Measurements from ENCODE around the gene RNF168.
A peak's percentile ranks its signal among the peaks of the same experiment; 100 is the strongest.
"Not testable (repeated sequence)": the region's sequence is repeated elsewhere in the genome, so short reads cannot be mapped to it uniquely, and the experiment has no call there.

Gene RNF168

DNA sequence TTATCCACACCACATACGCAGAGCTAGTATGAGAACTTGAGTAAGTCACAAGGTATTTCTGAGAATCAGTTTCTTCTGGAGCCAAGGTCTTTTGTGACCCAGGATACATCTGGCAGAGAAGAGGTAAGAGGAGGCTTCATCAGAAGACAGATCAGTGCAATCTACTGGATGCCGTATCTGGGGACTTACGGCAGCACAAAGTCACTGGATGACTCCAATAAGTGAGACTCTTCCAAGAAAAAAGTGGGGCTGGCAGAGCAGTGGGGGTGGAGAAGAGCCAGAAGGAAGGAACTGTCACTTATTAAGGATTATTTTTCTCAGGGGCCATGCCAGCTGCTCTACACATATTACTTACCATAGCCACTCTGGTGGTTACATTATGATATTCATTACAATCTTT lies 39.8 kb downstream of the RNF168 start:
- no peak for DNase-seq (ENCODE audit: low read depth)

DNA sequence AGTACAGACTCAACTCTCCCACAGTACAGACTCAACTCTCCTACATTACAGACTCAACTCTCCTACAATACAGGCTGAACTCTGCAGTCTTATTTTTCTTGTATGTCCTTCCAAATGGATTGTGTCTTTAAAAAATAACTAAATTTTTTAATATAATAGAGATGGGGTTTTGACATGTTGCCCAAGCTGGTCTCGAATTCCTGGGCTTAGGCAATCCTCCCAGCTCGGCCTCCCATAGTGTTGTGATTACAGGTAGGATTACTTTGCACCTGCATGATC lies 40.2 kb downstream of the RNF168 start:
- DNase-seq (ENCODE audit: low read depth) = no peak

DNA sequence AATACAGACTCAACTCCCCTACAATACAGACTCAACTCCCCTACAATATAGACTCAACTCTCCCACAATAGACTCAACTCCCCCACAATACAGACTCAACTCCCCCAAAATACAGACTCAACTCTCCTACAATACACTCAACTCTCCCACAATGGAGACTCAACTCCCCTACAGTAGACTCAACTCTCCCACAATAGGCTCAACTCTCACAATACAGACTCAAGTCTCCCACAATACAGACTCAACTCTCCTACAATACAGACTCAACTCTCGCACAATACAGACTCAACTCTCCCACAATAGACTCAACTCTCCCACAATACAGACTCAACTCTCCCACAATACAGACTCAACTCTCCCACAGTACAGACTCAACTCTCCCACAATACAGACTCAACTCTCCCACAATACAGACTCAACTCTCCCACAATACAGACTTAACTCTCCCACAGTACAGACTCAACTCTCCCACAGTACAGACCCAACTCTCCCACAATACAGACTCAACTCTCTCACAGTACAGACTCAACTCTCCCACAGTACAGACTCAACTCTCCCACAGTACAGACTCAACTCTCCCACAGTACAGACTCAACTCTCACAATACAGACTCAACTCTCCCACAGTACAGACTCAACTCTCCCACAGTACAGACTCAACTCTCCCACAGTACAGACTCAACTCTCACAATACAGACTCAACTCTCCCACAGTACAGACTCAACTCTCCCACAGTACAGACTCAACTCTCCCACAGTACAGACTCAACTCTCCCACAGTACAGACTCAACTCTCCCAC lies 40.7 kb downstream of the RNF168 start:
- DNase-seq (ENCODE audit: low read depth) = not testable (repeated sequence)

DNA sequence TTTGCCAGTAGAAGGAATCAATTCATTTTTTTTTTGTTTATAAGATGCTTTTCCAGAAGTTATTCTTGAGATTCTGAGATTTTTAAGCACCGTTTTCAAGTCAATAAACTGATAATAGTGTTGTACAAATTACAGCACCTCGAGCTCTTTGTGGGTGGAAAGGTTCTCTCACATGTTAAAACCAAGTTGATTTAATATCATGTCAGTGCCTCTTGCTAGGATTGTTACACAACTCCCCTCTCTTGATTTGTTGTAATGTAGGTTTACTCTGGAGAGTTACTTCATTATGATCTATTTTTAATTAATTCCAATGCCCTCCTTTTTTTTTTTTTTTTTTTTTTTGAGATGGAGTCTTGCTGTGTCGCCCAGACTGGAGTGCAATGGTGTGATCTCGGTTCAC lies 45.5 kb downstream of the RNF168 start:
- no peak for DNase-seq (ENCODE audit: low read depth)

DNA sequence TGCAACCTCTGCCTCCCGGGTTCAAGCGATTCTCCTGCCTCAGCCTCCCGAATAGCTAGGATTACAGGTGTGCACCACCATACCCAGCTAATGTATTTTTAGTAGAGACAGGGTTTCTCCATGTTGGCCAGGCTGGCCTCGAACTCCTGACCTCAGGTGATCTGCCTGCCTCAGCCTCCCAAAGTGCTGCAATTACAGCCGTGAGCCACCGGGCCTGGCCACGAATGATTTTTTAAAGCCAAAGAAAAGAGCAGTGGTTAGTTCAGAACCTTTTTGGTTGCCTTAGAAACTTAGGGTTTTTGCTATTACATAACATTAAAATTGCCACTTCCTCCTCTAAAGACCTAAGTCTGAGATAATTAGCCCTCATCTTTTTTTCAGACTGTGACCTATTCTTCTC lies 46.1 kb downstream of the RNF168 start:
- DNase-seq (ENCODE audit: low read depth) = not testable (repeated sequence)

DNA sequence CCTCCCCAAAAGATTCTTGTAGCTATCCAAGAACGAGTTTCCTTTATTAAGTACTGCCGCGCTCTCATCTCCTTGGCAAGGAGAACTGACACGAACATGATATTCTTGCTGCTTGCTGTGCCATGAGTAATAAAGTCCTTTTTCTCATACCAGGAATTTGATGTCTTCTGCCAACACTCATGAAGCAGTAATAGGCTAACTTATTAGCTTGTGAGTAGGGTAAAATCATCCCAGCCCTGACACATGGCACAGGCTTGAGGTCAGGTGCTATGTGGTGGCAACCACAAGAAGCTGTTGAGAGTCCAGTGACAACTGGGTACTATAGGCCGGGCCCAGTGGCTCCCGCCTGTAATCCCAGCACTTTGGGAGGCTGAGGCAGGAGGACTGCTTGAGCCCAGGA lies 48.6 kb downstream of the RNF168 start:
- no peak for DNase-seq (ENCODE audit: low read depth)

DNA sequence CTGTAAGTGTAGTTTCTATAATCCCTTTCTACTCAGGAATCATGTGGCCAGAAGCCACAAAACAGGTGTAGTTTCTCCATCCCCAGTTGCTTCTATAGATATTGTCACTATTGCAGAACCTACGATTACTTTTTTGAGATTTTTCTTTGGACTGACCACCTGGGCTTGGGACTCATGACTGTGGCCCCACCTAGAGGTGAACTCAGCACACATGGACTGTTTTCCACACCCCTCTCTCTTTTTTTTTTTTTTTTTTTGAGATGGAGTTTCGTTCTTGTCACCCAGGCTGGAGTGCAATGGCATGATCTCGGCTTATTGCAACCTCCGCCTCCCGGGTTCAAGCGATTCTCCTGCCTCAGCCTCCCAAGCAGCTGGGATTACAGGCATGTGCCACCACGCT lies 58.2 kb downstream of the RNF168 start:
- not testable (repeated sequence) for DNase-seq (ENCODE audit: low read depth)

DNA sequence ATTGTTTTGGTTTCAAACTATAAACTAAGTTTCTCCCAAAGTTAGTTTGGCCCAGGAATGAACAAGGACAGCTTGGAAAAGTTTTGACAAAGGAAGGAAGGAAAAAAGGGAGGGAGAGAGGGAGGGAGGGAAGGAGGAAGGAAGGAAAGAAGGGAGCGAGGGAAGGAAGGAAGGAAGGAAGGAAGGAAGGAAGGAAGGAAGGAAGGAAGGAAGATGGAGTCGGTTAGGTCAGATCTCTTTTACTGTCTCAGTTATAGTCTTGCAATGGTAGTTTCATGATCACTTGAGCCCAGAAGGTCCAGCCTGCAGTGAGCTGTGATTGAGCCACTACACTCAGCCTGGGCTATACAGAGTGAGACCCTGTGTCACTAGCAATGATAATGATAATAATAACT lies 59.1 kb downstream of the RNF168 start:
- DNase-seq (ENCODE audit: low read depth) = no peak

DNA sequence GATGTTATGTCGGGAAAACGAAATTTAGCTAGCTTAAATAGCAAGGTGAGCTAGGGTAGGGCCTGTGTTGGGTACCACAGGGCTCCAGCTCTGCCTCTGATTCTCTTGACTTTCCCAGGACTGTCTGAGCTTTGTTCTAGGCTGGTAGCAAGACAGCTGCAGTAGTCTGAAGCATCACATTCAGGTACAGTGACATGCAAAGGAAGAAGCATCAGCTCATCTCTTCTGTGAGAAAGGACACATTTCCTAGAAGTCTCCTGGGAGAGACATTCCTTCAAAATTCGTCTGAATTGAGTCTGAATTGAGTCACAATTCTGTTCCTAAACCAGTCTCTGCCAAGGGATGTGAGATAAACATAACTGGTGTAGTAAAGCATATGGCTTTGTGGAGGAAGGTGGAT lies 62.9 kb downstream of the RNF168 start:
- no peak for DNase-seq (ENCODE audit: low read depth)

DNA sequence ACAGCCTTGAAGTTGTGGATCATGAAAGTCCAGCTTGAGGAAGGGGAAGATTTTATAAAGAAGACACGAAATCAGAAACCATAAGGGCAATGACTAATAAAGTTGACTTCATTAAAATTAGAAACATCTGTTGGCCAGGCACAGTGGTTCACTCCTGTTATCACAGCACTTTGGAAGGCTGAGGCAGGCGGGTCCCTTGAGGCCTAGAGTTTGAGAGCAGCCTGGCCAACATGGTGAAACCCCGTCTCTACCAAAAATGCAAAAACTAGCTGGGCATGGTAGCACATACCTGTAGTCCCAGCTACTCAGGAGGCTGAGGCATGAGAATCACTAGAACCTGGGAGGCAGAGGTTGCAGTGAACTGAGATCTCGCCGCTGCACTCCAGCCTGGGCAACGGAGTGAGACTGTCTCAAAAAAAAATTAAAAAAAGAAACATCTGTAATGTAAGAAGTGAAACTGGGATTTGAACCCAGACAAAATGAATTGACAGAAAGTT lies 63.5 kb downstream of the RNF168 start:
- DNase-seq (ENCODE audit: low read depth) = no peak

DNA sequence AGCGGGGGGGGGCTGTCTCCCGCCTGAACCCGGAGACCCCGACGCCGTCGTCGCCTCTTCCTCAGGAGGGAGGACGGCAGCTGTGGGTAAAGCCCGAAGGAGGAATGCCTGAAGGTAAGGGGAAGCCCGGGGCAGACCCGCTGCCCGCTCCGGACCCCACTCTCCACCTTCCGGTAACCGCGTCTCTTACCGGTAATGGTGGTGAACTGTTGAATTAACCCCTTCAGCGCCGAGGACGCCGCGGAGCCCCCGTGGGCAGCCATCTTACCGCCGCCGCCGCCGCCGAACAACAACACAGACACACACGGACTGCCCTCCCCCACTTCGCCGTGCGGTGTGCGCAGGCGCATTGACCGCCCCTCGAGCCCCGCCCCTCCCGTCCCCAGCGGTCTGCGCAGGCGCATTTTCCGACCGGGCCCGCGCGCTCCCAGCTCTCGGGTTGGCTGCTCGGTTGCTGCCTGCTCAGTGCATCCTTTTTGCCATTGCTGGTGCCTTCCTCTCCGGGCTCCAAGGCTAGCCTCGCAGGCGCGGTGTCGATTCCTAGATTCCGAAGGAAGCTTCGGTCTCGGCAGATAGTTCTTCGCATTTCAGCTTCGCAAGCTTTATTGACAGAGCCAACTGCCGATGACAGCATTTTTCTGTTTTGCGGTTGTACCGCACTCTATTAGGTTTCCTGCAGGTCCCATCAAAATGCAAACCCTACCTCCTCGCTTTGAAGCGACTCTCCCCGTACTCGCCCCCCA lies 71.3 kb downstream of the RNF168 start, which contains the start of gene UBXN7:
Gene UBXN7 (minus strand): TSS at position 291 of the 743 bp plus-strand sequence. CDS start 28 bp downstream, at position 263.
- peak; percentile 99 for DNase-seq (ENCODE audit: low read depth)

DNA sequence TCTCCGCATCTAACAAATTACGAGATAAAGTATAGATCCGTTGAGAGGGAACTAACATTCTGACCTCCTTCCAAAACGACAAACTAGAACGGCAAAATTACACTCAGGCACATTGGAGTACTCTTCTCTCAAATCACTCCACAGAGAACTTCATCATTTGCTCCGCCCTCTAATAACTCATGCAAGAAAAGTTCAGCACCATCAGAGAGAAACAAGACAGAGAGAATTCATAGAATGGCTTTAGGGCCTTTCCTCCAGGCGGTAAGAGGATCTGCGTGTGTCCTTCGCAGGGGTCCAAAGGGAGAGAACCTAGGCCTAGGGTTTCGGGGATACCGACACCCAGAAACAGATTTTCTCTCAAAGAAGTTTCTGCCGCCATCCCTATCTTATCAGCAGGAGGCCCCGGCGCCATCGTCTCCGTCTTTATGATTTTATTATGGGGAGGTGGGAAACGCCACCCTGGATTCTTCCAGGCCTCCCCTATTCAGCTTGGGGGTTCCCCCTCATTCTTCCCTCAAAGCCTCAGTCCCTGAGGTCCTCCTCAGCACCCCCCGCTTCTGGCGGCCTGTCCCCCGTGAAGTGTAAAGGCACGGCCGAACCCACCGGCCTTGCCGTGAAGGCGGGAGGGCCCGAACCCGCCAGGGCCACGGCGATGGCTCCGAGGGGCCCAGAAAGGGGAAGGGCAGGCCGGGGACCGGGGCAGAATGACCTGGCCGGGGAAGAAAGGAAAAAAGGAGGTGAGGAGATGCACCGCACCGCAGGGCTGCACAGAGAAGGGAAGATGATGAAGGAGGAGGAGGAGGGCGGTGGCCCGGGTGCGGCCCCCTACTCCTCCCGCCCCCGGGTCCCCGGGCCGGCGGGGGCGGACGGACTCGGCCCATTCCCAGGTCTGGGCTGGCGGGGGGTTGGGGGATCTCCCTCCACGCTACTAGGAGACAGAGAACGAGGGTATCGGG lies 72.1 kb downstream of the RNF168 start:
- peak; percentile 4 for DNase-seq (ENCODE audit: low read depth)

DNA sequence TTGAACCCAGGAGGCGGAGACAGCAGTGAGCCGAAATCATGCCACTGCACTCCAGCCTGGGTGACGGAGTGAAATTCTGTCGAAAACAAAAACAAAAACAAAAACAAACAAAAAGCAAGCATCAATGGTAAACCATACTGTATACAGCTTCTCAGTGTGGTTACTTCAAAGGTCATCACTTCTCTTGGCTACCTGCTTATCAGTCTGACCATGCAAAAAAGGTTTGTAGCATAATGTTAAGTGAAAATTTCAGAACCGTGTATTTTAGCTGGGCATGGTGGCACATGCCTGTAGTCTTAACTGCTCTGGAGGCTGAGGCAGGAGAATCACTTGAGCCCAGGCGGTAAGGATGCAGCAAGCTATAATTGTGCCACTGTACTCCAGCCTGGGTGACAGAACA lies 75.5 kb downstream of the RNF168 start:
- DNase-seq (ENCODE audit: low read depth) = no peak

DNA sequence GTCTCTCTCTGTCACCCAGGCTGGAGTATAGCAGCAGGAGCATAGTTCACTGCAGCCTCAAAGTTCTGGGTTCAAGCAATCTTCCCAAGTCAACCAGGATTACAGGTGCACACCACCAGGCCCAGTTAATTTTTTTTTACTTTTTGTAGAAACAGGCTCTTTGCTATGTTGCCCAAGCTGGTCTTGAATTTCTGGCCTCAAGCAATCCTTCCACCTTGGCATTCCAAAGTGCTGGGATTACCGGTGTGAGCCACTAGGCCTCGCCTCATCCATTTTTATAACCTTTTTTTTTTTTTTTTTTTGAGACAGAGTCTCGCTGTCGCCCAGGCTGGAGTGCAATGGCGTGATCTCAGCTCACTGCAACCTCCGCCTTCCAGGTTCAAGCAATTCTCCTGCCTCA lies 79.1 kb downstream of the RNF168 start:
- not testable (repeated sequence) for DNase-seq (ENCODE audit: low read depth)

DNA sequence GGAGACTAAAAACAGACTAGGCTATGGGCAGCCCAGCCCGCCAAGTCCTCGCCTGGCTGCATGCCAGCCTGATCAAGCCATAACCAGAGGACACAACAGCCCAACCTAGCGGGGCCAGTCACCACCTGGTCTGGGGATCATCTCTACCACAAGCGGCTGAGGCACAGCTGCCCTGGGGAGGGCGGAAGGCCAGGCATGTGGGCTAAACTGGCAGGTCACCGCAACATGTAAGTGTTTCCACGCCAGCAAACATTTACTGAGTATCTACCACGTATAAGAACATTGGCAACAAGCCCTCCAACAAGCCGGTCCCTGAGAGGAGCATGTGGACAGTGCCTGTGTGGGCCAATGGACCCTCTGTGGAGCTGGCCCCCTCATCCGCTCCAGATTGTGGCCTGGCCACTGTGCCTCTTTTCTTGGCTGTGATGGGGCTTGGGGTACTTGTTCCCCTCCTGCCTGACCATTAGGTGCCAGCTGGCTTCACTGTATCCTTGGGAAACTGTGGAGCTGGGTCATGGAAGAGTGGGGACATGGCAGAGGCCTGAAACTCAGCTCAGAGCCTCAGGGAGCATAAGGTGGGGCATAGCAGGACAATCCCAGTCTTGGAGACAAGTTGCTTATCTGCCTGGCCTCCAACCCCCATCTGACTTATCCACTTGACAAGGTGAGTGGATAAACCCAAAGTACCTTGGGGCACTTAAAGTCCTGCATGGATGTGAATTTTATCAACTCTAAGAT lies 80.4 kb downstream of the RNF168 start:
- DNase-seq (ENCODE audit: low read depth) = no peak

DNA sequence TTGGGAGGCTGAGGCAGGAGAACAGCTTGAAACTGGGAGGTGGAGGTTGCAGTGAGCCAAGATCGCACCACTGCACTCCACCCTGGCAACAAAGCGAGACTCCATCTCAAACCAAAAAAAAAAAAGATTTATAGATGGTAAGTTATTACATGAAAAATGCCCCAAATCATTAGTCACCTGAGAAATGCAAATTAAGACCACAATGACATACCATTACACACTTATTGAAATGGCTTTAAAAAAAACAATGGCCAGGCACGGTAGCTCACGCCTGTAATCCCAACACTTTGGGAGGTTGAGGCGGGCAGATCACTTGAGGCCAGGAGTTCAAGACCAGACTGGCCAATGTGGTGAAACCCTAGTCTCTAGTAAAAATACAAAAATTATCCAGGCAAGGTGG lies 81.9 kb downstream of the RNF168 start:
- DNase-seq (ENCODE audit: low read depth) = not testable (repeated sequence)

DNA sequence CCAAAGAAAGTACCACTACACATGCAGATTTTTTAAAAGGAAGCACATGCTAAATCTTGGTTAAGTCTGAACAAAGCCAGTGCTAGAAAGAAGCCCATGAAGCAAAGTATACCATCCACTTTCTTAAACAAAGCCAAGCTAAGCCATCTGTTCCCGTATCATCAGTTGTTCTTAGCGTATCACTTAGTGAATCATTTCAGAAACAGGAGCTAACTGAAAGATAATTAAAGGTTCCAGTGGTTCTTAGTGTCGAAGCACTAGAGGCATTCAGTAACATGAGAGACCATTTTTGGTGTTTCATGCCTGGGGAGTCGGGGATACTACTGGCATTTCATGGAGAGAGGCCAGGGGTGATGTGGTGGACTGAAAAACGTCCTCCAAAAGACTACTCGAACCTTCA lies 84.2 kb downstream of the RNF168 start:
- no peak for DNase-seq (ENCODE audit: low read depth)

Data from activated T-cell treated with anti-CD3 and anti-CD28 coated beads for 1 hour (primary cell).